K562 (cell line): Measurements from ENCODE around the gene PRKG1. TPM values are rescaled to one million over a fixed set of nuclear protein-coding genes. Genes with fewer than 3 reads are reported as not detected.

Experiments used
- ATAC-seq: fragments of 200-7000 bp; cut with Tn5 transposase; 3 replicates; pipeline ENCODE4 v1.9.1; 2020; ENCODE audit warnings: moderate library complexity
- BruUV-seq: library from RNA; stranded (reverse); fragments of 400-500 nt; replicated peaks from 2 replicates; lab custom pipeline; 2021; lab: Mats Ljungman, UMichigan
- CTCF ChIA-PET: fragments of 300-600 bp; formaldehyde crosslinking; extraction: SDS; loops from one replicate; lab custom pipeline; 2021; ENCODE audit warnings: low intra/inter-chr PET ratio; lab: Yijun Ruan, JAX
- POLR2A ChIA-PET: fragments of 300-600, 350-650 bp; sonication (Branson Sonifier 250); formaldehyde crosslinking; extraction: SDS; loops from one replicate; lab custom pipeline; 2021; ENCODE audit warnings: antibody characterized with exemption, inconsistent platforms; lab: Yijun Ruan, JAX
- DNase-seq, 4 experiments: peaks; one replicate each; pipeline versions ENCODE4 v3.0.0 to v3.0.0-alpha.2; 2011 to 2018; ENCODE audit warnings: low spot score in 3 of 4, mixed read lengths in 3 of 4; ENCODE audit errors: extremely low read depth in 1 of 4
- FAIRE-seq: peaks from 2 replicates; lab custom pipeline; 2011; peaks lifted over from hg19 to GRCh38; lab: Jason Lieb, UNC
- H2AFZ ChIP-seq: 2 replicates; pipeline ENCODE4 v1.6.0; 2011; ENCODE audit warnings: low read depth, low read length, control low read depth, inconsistent platforms
- H3K27ac ChIP-seq: fragments of 200-600 bp; 3 replicates; pipeline ENCODE4 v1.8.0; 2011; ENCODE audit warnings: low read depth, mild to moderate bottlenecking, control low read depth, inconsistent platforms, low read length, moderate library complexity, mixed read lengths; ENCODE audit errors: extremely low read depth
- H3K27me3 ChIP-seq, 2 experiments: fragments of 300-600 bp in 1 of 2; 2 replicates in 1 of 2; 3 replicates in 1 of 2; pipeline versions ENCODE4 v1.6.0 to v1.8.0; 2011; ENCODE audit warnings: inconsistent platforms in 2 of 2, low read length in 2 of 2, mild to moderate bottlenecking in 1 of 2, mixed read lengths in 1 of 2, moderate library complexity in 1 of 2; ENCODE audit not compliant: control insufficient read depth in 2 of 2, insufficient read depth in 2 of 2
- H3K36me3 ChIP-seq: fragments of 300-600 bp; 3 replicates; pipeline ENCODE4 v1.8.0; 2011; ENCODE audit warnings: mild to moderate bottlenecking, low read length, inconsistent platforms; ENCODE audit not compliant: control insufficient read depth, insufficient read depth
- H3K4me1 ChIP-seq, 2 experiments: fragments of 200-600 bp in 1 of 2; replicated peaks in 1 of 2; 2 replicates in 1 of 2; 3 replicates in 1 of 2; pipeline versions ENCODE4 v1.5.1 to v1.8.0; 2011; ENCODE audit warnings: inconsistent platforms in 2 of 2, low read length in 2 of 2, mild to moderate bottlenecking in 1 of 2, mixed read lengths in 1 of 2, moderate library complexity in 1 of 2; ENCODE audit not compliant: control insufficient read depth in 2 of 2, insufficient read depth in 2 of 2
- H3K4me2 ChIP-seq: 2 replicates; pipeline ENCODE4 v1.6.1; 2011; ENCODE audit warnings: low read length, control low read depth, inconsistent platforms, mixed read lengths; ENCODE audit not compliant: insufficient read depth
- H3K4me3 ChIP-seq: fragments of 200-600 bp; sonication (generic), shearing (Covaris generic); 2 replicates; pipeline ENCODE4 v1.5.1; 2016; ENCODE audit warnings: control low read depth, inconsistent platforms
- H3K79me2 ChIP-seq: fragments of 200-600 bp; 3 replicates; pipeline ENCODE4 v1.8.0; 2011; ENCODE audit warnings: low read length, inconsistent platforms; ENCODE audit not compliant: control insufficient read depth, insufficient read depth
- H3K9ac ChIP-seq, 2 experiments: 2 replicates each; pipeline versions ENCODE4 v1.6.0 to v1.6.1; 2011; ENCODE audit warnings: low read depth in 2 of 2, low read length in 2 of 2, control low read depth in 1 of 2, inconsistent platforms in 1 of 2, mild to moderate bottlenecking in 1 of 2, mixed read lengths in 1 of 2; ENCODE audit not compliant: insufficient read depth in 1 of 2
- H3K9me1 ChIP-seq: one replicate; pipeline ENCODE4 v1.6.0; 2011; ENCODE audit warnings: inconsistent platforms, mild to moderate bottlenecking, low read length, moderate library complexity; ENCODE audit not compliant: control insufficient read depth, insufficient read depth
- H3K9me3 ChIP-seq: replicated peaks from 2 replicates; pipeline ENCODE4 v1.5.1; 2011; ENCODE audit warnings: low read depth, low read length, inconsistent platforms; ENCODE audit not compliant: control insufficient read depth, insufficient read depth
- H4K20me1 ChIP-seq: replicated peaks from 2 replicates; pipeline ENCODE4 v1.6.1; 2011; ENCODE audit warnings: low read length, inconsistent platforms, mixed read lengths; ENCODE audit not compliant: control insufficient read depth, insufficient read depth
- HMG20B ChIP-seq: fragments of 250-450 bp; sonication (Bioruptor Pico); IDR thresholded peaks from 2 replicates; pipeline ENCODE4 v1.5.0; 2021; ENCODE audit warnings: mild to moderate bottlenecking
- HNRNPUL1 ChIP-seq: fragments of 200-400 bp; formaldehyde crosslinking; IDR thresholded peaks from 2 replicates; pipeline ENCODE4 v1.6.1; 2017; ENCODE audit warnings: low read length
- NONO ChIP-seq, 2 experiments: fragments of 200-400 bp in 1 of 2; fragments of 450-650 bp in 1 of 2; formaldehyde crosslinking in 1 of 2; IDR thresholded peaks; 2 replicates each; pipeline ENCODE4 v1.6.1; 2017; ENCODE audit warnings: low read depth in 2 of 2, mild to moderate bottlenecking in 2 of 2, moderate library complexity in 2 of 2, low read length in 1 of 2
- PREB ChIP-seq: sonication (generic); formaldehyde crosslinking; IDR thresholded peaks from 2 replicates; pipeline ENCODE4 v1.8.1; 2023; ENCODE audit warnings: mild to moderate bottlenecking, missing genetic modification reagents
- TFAP4 ChIP-seq: sonication (generic); formaldehyde crosslinking; IDR thresholded peaks from 2 replicates; pipeline ENCODE4 v1.8.0; 2022; ENCODE audit warnings: missing genetic modification reagents, mild to moderate bottlenecking, moderate library complexity, borderline replicate concordance
- ZHX1 ChIP-seq: fragments of 150-350 bp; conservative IDR thresholded peaks from 2 replicates; pipeline ENCODE4 v1.6.1; 2014; ENCODE audit warnings: low read length
- ZNF134 ChIP-seq: fragments of 250-450 bp; sonication (Bioruptor Pico); conservative IDR thresholded peaks from 2 replicates; pipeline ENCODE4 v1.4.0; 2020
- ZNF354B ChIP-seq: fragments of 250-450 bp; sonication (Bioruptor Pico); IDR thresholded peaks from 2 replicates; pipeline ENCODE4 v1.4.0; 2020
- ZNF407 ChIP-seq: fragments of 450-650 bp; IDR thresholded peaks from 2 replicates; pipeline ENCODE4 v1.6.1; 2016; ENCODE audit warnings: low read depth
- WGBS: fragments of 100-300 bp; shearing (Covaris generic); methylation state at CpG from one replicate; pipeline ENCODE4 v1.1.6; 2016; ENCODE audit warnings: low coverage, mixed read lengths; ENCODE audit not compliant: insufficient coverage; ENCODE audit errors: missing lambda C conversion rate; 5-methylcytosine and 5-hydroxymethylcytosine counted together
- in situ Hi-C: fragments of 300-500 bp; cut with MboI; formaldehyde crosslinking; loops from 4 replicates; pipeline ENCODE4 v1.15.0; 2018; ENCODE audit warnings: inconsistent platforms, mixed read lengths
- intact Hi-C: fragments of 100-400 bp; cut with micrococcal nuclease; formaldehyde crosslinking; loops from 2 replicates; pipeline ENCODE4 v1.14.2; 2022
- polyA plus RNA-seq, 8 experiments: library from polyadenylated mRNA; depleted of rRNA in 4 of 8; stranded (reverse) in 5 of 8; unstranded in 3 of 8; fragments of >200 nt; fragmentation: Nextera tagmentation in 2 of 8; fragmentation: Illumina TruSeq in 1 of 8; extraction: Ambion mirVana in 2 of 8; extraction: Trizol in 1 of 8; gene quantifications; 2 replicates each; pipeline versions ENCODE4 v1.2.1 to v1.2.3, GENCODE V29; 2011 to 2014; ENCODE audit warnings: inconsistent platforms in 1 of 8, missing spikeins in 1 of 8
- total RNA-seq, 7 experiments: library from RNA; depleted of rRNA in 6 of 7; stranded (reverse); fragments of >200 nt in 6 of 7; fragmentation: Illumina TruSeq in 2 of 7; extraction: Trizol in 2 of 7; gene quantifications; 2 replicates each; pipeline versions ENCODE4 v1.2.1 to v1.2.3, GENCODE V29; 2011 to 2021; ENCODE audit warnings: low replicate concordance in 1 of 7

Gene PRKG1
- total and polyA plus RNA-seq, 9 of the 15 experiments (the other 6 are each of a cell fraction or from before 2014, with no cell fraction given), result 0.22 TPM; not detected in 8

- FAIRE-seq (no peak), DNase-seq (no peak), ATAC-seq (no peak)
- ChIA-PET CTCF (no interaction called here), POLR2A (no interaction called here)
- no peaks in the 10 kb centered on the region for H3K79me2 ChIP-seq
- H2AFZ ChIP-seq, result no peak overlapping the region
- H3K9ac ChIP-seq, result no peak overlapping the region
- H3K27me3 ChIP-seq, result no peaks in the 10 kb centered on the region
- in situ Hi-C loops, result no loop called here
- BruUV-seq, result no TSS peak
- H3K4me1 ChIP-seq, result no peaks in the 10 kb centered on the region
- WGBS, result 0% methylated on average over 2 of the region's 2 CpGs
- intact Hi-C loops, result no loop called here
- H3K9me1 ChIP-seq, result no peaks in the 10 kb centered on the region
- no peak overlapping the region for H3K4me3 ChIP-seq
- H4K20me1 ChIP-seq, result no peaks in the 10 kb centered on the region
- H3K27ac ChIP-seq, result no peak overlapping the region
- H3K9me3 ChIP-seq, result no peaks in the 10 kb centered on the region
- no peak overlapping the region for H3K4me2 ChIP-seq
- no peaks in the 10 kb centered on the region for H3K36me3 ChIP-seq
- no peak for TF ChIP-seq ZNF407
- TF ChIP-seq HNRNPUL1, result no peak
- no peak for TF ChIP-seq HMG20B (CRISPR knock-in tag)
- no peak for TF ChIP-seq ZHX1
- no peak for TF ChIP-seq ZNF354B (CRISPR knock-in tag)
- no peak for TF ChIP-seq PREB (CRISPR knock-in tag)
- no peak for TF ChIP-seq NONO (IDR thresholded peaks at IDR 0.05; ENCODE audit: low read depth in 2 of 2, low read length in 1 of 2)
- no peak for TF ChIP-seq ZNF134
- no peak for TF ChIP-seq TFAP4
Measured at GRCh38 chr10:52020173-52020572, 945.9 kb downstream of the PRKG1 start.
